ENCODE measurements around the gene THSD4.

GRCh38 chr15:71691081-71691457, 575.8 kb downstream of the THSD4 start:
- TF ChIP-seq POLR2A (IDR thresholded peaks at IDR 0.05) (no peak), CTCF (IDR thresholded peaks at IDR 0.05) (no peak), POLR2AphosphoS5 (IDR thresholded peaks at IDR 0.05) (no peak), EP300 (IDR thresholded peaks at IDR 0.05) (no peak)

Data from sigmoid colon (tissue), 4 donors.